Fibroblast of lung (primary cell): ENCODE results near the gene PHTF2.

ENCODE experiments used
- CTCF ChIP-seq, 2 donors: IDR thresholded peaks in 1 of 2; conservative IDR thresholded peaks in 1 of 2; 1 replicate in 1 of 2; 2 replicates in 1 of 2; pipeline ENCODE4 v1.5.1; 2011 to 2012; ENCODE audit warnings: low read length in 2 of 2, control low read depth in 1 of 2, inconsistent platforms in 1 of 2, low read depth in 1 of 2, mild to moderate bottlenecking in 1 of 2
- EZH2 ChIP-seq: IDR thresholded peaks from 2 replicates; pipeline ENCODE4 v1.5.1; 2012; ENCODE audit warnings: low read length, control low read depth, mild to moderate bottlenecking; ENCODE audit errors: missing control alignments

- no peak for TF ChIP-seq CTCF (conservative IDR thresholded peaks at IDR 0.05 in 1 of 2, IDR thresholded peaks at IDR 0.05 in 1 of 2; ENCODE audit: low read depth in 1 of 2, low read length in 2 of 2)
- TF ChIP-seq EZH2, result no peak
These were observed 39.4 kb downstream of the PHTF2 start for GRCh38 chr7:77837966-77838365.
